Measurements from ENCODE around the gene CFAP20DC. TPM values are rescaled to one million over a fixed set of nuclear protein-coding genes. Genes with fewer than 3 reads are reported as not detected.

CFAP20DC gene
- total and polyA plus RNA-seq, 8 donors, result 1.2 to 7.7 (median 5.4) TPM

DNA sequence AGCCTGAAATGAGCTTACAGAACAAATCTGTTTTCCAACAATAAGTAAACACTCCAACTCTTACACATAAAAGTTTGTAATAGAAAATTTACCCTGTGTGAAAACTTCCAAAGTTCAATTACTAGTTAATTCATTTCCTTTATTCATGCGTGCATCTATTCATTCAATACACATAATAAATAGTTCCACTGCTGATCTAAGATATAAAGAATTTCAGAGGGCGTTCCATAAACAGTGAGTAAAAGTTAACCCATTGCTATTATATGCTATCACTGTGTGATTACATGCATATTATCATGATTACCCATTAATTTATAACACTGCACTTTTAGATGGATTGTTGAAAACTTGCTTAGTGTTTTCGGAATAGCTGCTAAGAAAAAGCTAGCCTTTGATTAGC, 36.2 kb upstream of the CFAP20DC start:
- DNase-seq (no peak), ATAC-seq (no peak)
- H3K36me3 ChIP-seq, result no peaks in the 10 kb centered on the region
- H3K9me3 ChIP-seq, result no peaks in the 10 kb centered on the region
- intact Hi-C loops (cut with DNase I), result no loop called here
- H3K27ac ChIP-seq, result no peak overlapping the region
- TF ChIP-seq, protein P1, sequence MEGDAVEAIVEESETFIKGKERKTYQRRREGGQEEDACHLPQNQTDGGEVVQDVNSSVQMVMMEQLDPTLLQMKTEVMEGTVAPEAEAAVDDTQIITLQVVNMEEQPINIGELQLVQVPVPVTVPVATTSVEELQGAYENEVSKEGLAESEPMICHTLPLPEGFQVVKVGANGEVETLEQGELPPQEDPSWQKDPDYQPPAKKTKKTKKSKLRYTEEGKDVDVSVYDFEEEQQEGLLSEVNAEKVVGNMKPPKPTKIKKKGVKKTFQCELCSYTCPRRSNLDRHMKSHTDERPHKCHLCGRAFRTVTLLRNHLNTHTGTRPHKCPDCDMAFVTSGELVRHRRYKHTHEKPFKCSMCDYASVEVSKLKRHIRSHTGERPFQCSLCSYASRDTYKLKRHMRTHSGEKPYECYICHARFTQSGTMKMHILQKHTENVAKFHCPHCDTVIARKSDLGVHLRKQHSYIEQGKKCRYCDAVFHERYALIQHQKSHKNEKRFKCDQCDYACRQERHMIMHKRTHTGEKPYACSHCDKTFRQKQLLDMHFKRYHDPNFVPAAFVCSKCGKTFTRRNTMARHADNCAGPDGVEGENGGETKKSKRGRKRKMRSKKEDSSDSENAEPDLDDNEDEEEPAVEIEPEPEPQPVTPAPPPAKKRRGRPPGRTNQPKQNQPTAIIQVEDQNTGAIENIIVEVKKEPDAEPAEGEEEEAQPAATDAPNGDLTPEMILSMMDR (IDR thresholded peaks at IDR 0.05), result no peak
- no peak overlapping the region for H3K4me3 ChIP-seq
- no peaks in the 10 kb centered on the region for H3K27me3 ChIP-seq
- H3K4me1 ChIP-seq, result no peaks in the 10 kb centered on the region

DNA sequence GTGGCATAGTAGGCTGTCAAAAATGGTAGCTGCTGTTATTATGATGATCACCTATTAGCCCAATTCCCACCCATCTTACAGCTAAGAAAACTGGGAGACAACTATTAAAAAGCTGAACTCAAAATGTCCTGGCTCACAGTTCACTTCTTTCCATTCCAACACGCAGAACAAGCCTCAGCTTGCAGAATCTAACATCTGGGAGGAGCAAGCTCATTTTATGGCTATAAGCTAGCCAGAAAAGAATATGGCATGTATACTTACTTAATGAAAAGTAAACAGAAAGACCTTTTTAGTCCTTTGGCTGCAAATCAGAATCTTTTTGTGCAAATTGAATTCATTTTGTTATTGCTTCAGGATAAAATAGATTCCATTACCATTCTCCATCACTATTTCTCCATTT, 34.8 kb upstream of the CFAP20DC start:
- Histone ChIP-seq H3K27me3 (no peaks in the 10 kb centered on the region), H3K36me3 (no peaks in the 10 kb centered on the region), H3K4me3 (no peak overlapping the region), H3K4me1 (no peaks in the 10 kb centered on the region), H3K9me3 (no peaks in the 10 kb centered on the region), H3K27ac (no peak overlapping the region)
- DNase-seq, result peak in 1 of 4 donors; percentile 31
- ATAC-seq, result no peak
- intact Hi-C loops (cut with DNase I), result no loop called here
- TF ChIP-seq, protein P1 (IDR thresholded peaks at IDR 0.05), result no peak

DNA sequence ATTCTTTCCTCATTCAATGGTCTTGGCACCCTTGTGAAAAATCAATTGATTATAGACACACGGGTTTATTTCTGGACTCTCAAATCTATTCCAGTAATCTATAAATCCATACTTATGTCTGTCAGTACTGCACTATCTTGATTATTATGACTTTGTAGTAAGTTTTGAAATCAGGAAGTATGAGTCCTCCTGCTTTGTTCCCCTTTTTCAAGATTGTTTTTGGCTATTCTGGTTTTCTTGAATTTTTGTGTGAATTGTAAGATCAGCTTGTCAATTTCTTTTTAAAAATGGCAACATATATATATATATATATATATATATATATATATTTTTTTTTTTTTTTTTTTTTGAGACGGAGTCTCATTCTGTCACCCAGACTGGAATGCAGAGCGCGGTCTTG, 32.3 kb upstream of the CFAP20DC start:
- H3K36me3 ChIP-seq, result no peaks in the 10 kb centered on the region
- TF ChIP-seq, protein P1 (IDR thresholded peaks at IDR 0.05), result no peak
- H3K27ac ChIP-seq, result no peak overlapping the region
- no peaks in the 10 kb centered on the region for H3K27me3 ChIP-seq
- ATAC-seq (no peak), DNase-seq (no peak)
- no peak overlapping the region for H3K4me3 ChIP-seq
- H3K9me3 ChIP-seq, result no peaks in the 10 kb centered on the region
- H3K4me1 ChIP-seq, result no peaks in the 10 kb centered on the region
- intact Hi-C loops (cut with DNase I), result no loop called here

DNA sequence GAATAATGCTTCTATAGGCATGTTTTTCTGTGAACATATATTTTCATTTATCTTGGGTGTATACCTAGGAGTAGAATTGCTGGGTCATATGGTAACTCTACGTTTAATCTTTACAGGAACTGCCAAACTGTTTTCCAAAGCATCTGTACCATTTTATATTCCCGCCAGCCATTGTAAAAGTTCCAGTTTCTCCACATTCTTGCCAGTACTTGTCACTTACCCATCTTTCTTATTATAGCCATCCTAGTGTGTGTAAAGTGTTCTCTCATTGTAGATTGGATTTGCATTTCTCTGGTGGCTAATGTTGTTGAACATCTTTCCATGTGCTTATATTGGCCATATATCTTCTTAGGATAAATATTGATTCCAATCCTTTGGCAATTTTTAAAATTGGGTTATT, 31.2 kb upstream of the CFAP20DC start:
- DNase-seq, result no peak
- TF ChIP-seq, protein P1 (IDR thresholded peaks at IDR 0.05), result no peak
- no peak overlapping the region for H3K27ac ChIP-seq
- intact Hi-C loops (cut with DNase I), result no loop called here
- no peak for ATAC-seq
- H3K36me3 ChIP-seq, result no peaks in the 10 kb centered on the region
- H3K4me3 ChIP-seq, result no peak overlapping the region
- H3K27me3 ChIP-seq, result no peaks in the 10 kb centered on the region
- H3K9me3 ChIP-seq, result no peaks in the 10 kb centered on the region
- H3K4me1 ChIP-seq, result no peaks in the 10 kb centered on the region

DNA sequence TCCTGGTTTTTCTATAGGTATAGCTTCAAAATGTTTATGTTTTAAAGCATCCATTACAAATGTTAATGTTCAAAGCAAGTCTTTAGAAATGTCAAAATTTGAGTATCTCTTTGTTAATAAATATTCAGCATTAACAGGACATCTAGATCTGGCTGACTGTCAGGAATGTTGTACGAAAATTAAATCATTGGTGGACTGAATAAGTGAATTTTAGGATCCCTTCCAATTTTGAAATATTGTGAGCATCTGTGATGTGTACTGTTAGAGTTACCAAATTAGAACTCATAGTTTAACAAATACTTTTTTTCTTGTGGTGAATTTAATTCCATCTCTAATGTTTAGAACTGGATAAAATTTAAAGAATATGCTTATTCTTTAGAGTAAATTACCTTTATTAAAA, 30.1 kb upstream of the CFAP20DC start:
- Histone ChIP-seq H3K9me3 (no peaks in the 10 kb centered on the region), H3K27me3 (no peaks in the 10 kb centered on the region), H3K4me1 (no peaks in the 10 kb centered on the region), H3K27ac (no peak overlapping the region), H3K4me3 (no peak overlapping the region), H3K36me3 (no peaks in the 10 kb centered on the region)
- ATAC-seq (no peak), DNase-seq (no peak)
- TF ChIP-seq, protein P1 (IDR thresholded peaks at IDR 0.05), result no peak
- intact Hi-C loops (cut with DNase I), result no loop called here

All from left lung (tissue), 10 donors.